Trophoblast cell (in vitro differentiated cells and primary cell): ENCODE data around the gene NADK.
A peak's percentile ranks its signal among the peaks of the same experiment; 100 is the strongest.

Experiments used
- DNase-seq, 2 donors: peaks; one replicate each; pipeline ENCODE4 v3.0.0-alpha.2; 2016
- H2AFZ ChIP-seq: 2 replicates; pipeline ENCODE4 v1.6.1; 2013; ENCODE audit warnings: low read length, moderate library complexity, mild to moderate bottlenecking; ENCODE audit not compliant: insufficient read depth, poor library complexity
- H2AK5ac ChIP-seq: 2 replicates; pipeline ENCODE4 v1.6.1; 2013; ENCODE audit warnings: mild to moderate bottlenecking, low read length
- H2BK120ac ChIP-seq: 2 replicates; pipeline ENCODE4 v1.6.1; 2013; ENCODE audit warnings: low read length, mild to moderate bottlenecking, moderate library complexity; ENCODE audit not compliant: insufficient read depth, poor library complexity
- H2BK12ac ChIP-seq: 2 replicates; pipeline ENCODE4 v1.6.1; 2013; ENCODE audit warnings: mild to moderate bottlenecking, low read length, moderate library complexity
- H2BK5ac ChIP-seq: 2 replicates; pipeline ENCODE4 v1.6.1; 2013; ENCODE audit warnings: low read length, low read depth, moderate library complexity, mild to moderate bottlenecking; ENCODE audit not compliant: poor library complexity
- H3K14ac ChIP-seq: 2 replicates; pipeline ENCODE4 v1.6.1; 2013; ENCODE audit warnings: mild to moderate bottlenecking, low read length
- H3K18ac ChIP-seq: 2 replicates; pipeline ENCODE4 v1.6.1; 2013; ENCODE audit warnings: mild to moderate bottlenecking, low read length
- H3K23ac ChIP-seq: 2 replicates; pipeline ENCODE4 v1.6.1; 2013; ENCODE audit warnings: low read length
- H3K27ac ChIP-seq: 2 replicates; pipeline ENCODE4 v1.5.1; 2013; ENCODE audit warnings: low read depth, mild to moderate bottlenecking, inconsistent platforms, low read length, moderate library complexity
- H3K27me3 ChIP-seq: 2 replicates; pipeline ENCODE4 v1.6.1; 2013; ENCODE audit warnings: inconsistent platforms, mild to moderate bottlenecking, low read length, moderate library complexity; ENCODE audit not compliant: insufficient read depth
- H3K36me3 ChIP-seq, 2 experiments: 1 replicate in 1 of 2; 2 replicates in 1 of 2; pipeline ENCODE4 v1.6.1; 2013; ENCODE audit warnings: low read length in 2 of 2, mild to moderate bottlenecking in 2 of 2, moderate library complexity in 1 of 2; ENCODE audit not compliant: insufficient read depth in 2 of 2, control insufficient read depth in 1 of 2
- H3K4ac ChIP-seq: 2 replicates; pipeline ENCODE4 v1.6.1; 2013; ENCODE audit warnings: low read depth, mild to moderate bottlenecking, low read length, moderate library complexity
- H3K4me1 ChIP-seq, 2 experiments: 1 replicate in 1 of 2; 2 replicates in 1 of 2; pipeline ENCODE4 v1.6.1; 2013; ENCODE audit warnings: low read length in 2 of 2, mild to moderate bottlenecking in 2 of 2, moderate library complexity in 1 of 2; ENCODE audit not compliant: insufficient read depth in 2 of 2, control insufficient read depth in 1 of 2
- H3K4me2 ChIP-seq: 2 replicates; pipeline ENCODE4 v1.6.1; 2013; ENCODE audit warnings: inconsistent platforms, mild to moderate bottlenecking, low read length, moderate library complexity
- H3K4me3 ChIP-seq: 2 replicates; pipeline ENCODE4 v1.5.1; 2013; ENCODE audit warnings: mild to moderate bottlenecking, low read depth, low read length, inconsistent platforms
- H3K79me1 ChIP-seq: one replicate; pipeline ENCODE4 v1.6.1; 2013; ENCODE audit warnings: low read length
- H3K79me2 ChIP-seq: 2 replicates; pipeline ENCODE4 v1.6.1; 2013; ENCODE audit warnings: low read length, mild to moderate bottlenecking; ENCODE audit not compliant: control insufficient read depth, insufficient read depth, poor library complexity
- H3K9ac ChIP-seq: 2 replicates; pipeline ENCODE4 v1.6.1; 2013; ENCODE audit warnings: mild to moderate bottlenecking, low read length
- H3K9me3 ChIP-seq: 2 replicates; pipeline ENCODE4 v1.6.1; 2013; ENCODE audit warnings: low read depth, mild to moderate bottlenecking, control low read depth, inconsistent platforms, low read length; ENCODE audit not compliant: insufficient read depth
- H4K12ac ChIP-seq: 2 replicates; pipeline ENCODE4 v1.6.1; 2013; ENCODE audit warnings: low read depth, mild to moderate bottlenecking, low read length, moderate library complexity
- H4K8ac ChIP-seq: 2 replicates; pipeline ENCODE4 v1.6.1; 2013; ENCODE audit warnings: low read depth, mild to moderate bottlenecking, low read length, moderate library complexity
- H4K91ac ChIP-seq: one replicate; pipeline ENCODE4 v1.6.1; 2013; ENCODE audit warnings: low read depth, mild to moderate bottlenecking, low read length, moderate library complexity
- WGBS: extraction: QIAGEN DNeasy Blood & Tissue Kit; methylation state at CpG from one replicate; pipeline ENCODE4 v1.1.7; 2013; ENCODE audit warnings: missing lambda C conversion rate; ENCODE audit not compliant: insufficient read length, insufficient coverage; ENCODE audit errors: extremely low coverage; 5-methylcytosine and 5-hydroxymethylcytosine counted together

NADK gene

GRCh38 chr1:1778663-1779319 lies 521 bp upstream of the NADK start:
- Histone ChIP-seq H3K9ac (peak overlapping the region; percentile 59), H3K79me2 (peaks cover 16% of the 10 kb centered on the region), H2BK12ac (no peak overlapping the region), H3K14ac (peak overlapping the region; percentile 65), H3K23ac (no peak overlapping the region), H3K4me1 (peaks cover 14 to 32% of the 10 kb centered on the region in 2 experiments), H2BK5ac (peak overlapping the region; percentile 55), H3K27me3 (no peaks in the 10 kb centered on the region), H2BK120ac (peak overlapping the region; percentile 37), H4K8ac (peak overlapping the region; percentile 30), H2AFZ (peak overlapping the region; percentile 72), H3K4ac (no peak overlapping the region), H3K4me3 (peak overlapping the region; percentile 99), H3K4me2 (peak overlapping the region; percentile 90), H2AK5ac (no peak overlapping the region), H3K36me3 (peaks cover 0 to 2% of the 10 kb centered on the region in 2 experiments), H3K79me1 (peaks cover 13% of the 10 kb centered on the region), H4K91ac (peak overlapping the region; percentile 84), H3K9me3 (no peaks in the 10 kb centered on the region), H3K18ac (peak overlapping the region; percentile 51), H4K12ac (peak overlapping the region; percentile 60), H3K27ac (peak overlapping the region; percentile 87)
- DNase-seq = peak; percentile 91 to 95
- no CpG with 5 or more reads among the region's 68 CpGs for WGBS

DNA sequence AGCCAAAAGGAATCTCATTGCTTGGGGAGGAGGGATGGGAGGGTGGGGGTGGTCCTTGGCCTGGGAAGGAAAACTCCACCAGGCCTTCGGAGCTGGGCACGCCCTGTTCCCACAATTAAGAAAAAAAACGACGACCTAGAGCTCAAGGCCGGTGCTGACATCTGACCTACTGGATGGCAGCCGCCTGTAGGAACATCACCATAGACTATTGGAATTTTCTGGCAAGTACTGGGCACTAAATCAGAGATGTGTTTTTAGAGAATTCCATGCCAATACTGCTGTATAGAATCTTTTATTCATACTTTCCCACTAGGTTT lies 729 bp downstream of the NADK start:
- peaks cover 18% of the 10 kb centered on the region for H3K79me2 ChIP-seq
- H3K79me1 ChIP-seq = peaks cover 13% of the 10 kb centered on the region
- peak overlapping the region; percentile 97 for H4K91ac ChIP-seq
- H2AK5ac ChIP-seq = peak overlapping the region; percentile 99
- peak overlapping the region; percentile 84 for H2BK5ac ChIP-seq
- no peak overlapping the region for H3K18ac ChIP-seq
- peak overlapping the region; percentile 90 for H3K4me2 ChIP-seq
- peak overlapping the region; percentile 99 for H3K4me3 ChIP-seq
- H3K4ac ChIP-seq = peak overlapping the region; percentile 97
- H3K4me1 ChIP-seq = peaks cover 14 to 26% of the 10 kb centered on the region in 2 experiments
- no CpG with 5 or more reads among the region's 6 CpGs for WGBS
- peak; percentile 35 to 37 for DNase-seq
- H2BK12ac ChIP-seq = no peak overlapping the region
- H3K9ac ChIP-seq = peak overlapping the region; percentile 99
- H4K12ac ChIP-seq = no peak overlapping the region
- H3K27ac ChIP-seq = peak overlapping the region; percentile 87
- no peak overlapping the region for H2AFZ ChIP-seq
- peaks cover 2 to 4% of the 10 kb centered on the region in 2 experiments for H3K36me3 ChIP-seq
- no peaks in the 10 kb centered on the region for H3K27me3 ChIP-seq
- peak overlapping the region; percentile 96 for H4K8ac ChIP-seq
- no peak overlapping the region for H3K23ac ChIP-seq
- H3K9me3 ChIP-seq = no peaks in the 10 kb centered on the region
- H3K14ac ChIP-seq = peak overlapping the region; percentile 100
- peak overlapping the region; percentile 93 for H2BK120ac ChIP-seq

- no peak for DNase-seq
- Histone ChIP-seq H3K9me3 (no peaks in the 10 kb centered on the region), H3K23ac (no peak overlapping the region), H4K8ac (no peak overlapping the region), H2AFZ (no peak overlapping the region), H3K4me3 (no peak overlapping the region), H3K9ac (peak overlapping the region; percentile 47), H3K4me2 (peak overlapping the region; percentile 90), H3K4ac (peak overlapping the region; percentile 90), H3K27ac (no peak overlapping the region), H4K12ac (no peak overlapping the region), H3K14ac (no peak overlapping the region), H3K27me3 (no peaks in the 10 kb centered on the region), H4K91ac (peak overlapping the region; percentile 41), H2BK5ac (no peak overlapping the region), H3K79me1 (peaks cover 13% of the 10 kb centered on the region), H3K79me2 (peaks cover 18% of the 10 kb centered on the region), H3K18ac (no peak overlapping the region), H3K4me1 (peaks cover 14 to 22% of the 10 kb centered on the region in 2 experiments), H3K36me3 (peaks cover 8 to 9% of the 10 kb centered on the region in 2 experiments), H2BK12ac (no peak overlapping the region), H2BK120ac (no peak overlapping the region), H2AK5ac (no peak overlapping the region)
- WGBS = no CpG with 5 or more reads among the region's 9 CpGs
These were observed 1.3 kb downstream of the NADK start for GRCh38 chr1:1776672-1777582.

GRCh38 chr1:1775327-1776226 lies 2.7 kb downstream of the NADK start:
- no peak overlapping the region for H4K91ac ChIP-seq
- no peaks in the 10 kb centered on the region for H3K27me3 ChIP-seq
- H3K4me2 ChIP-seq = no peak overlapping the region
- WGBS = no CpG with 5 or more reads among the region's 11 CpGs
- DNase-seq = no peak
- no peak overlapping the region for H3K9ac ChIP-seq
- no peak overlapping the region for H2BK12ac ChIP-seq
- H3K27ac ChIP-seq = no peak overlapping the region
- H3K36me3 ChIP-seq = peaks cover 10 to 11% of the 10 kb centered on the region in 2 experiments
- H3K4me3 ChIP-seq = no peak overlapping the region
- no peak overlapping the region for H3K14ac ChIP-seq
- no peak overlapping the region for H4K8ac ChIP-seq
- no peak overlapping the region for H3K18ac ChIP-seq
- no peak overlapping the region for H3K23ac ChIP-seq
- H3K4ac ChIP-seq = peak overlapping the region; percentile 51
- peaks cover 13% of the 10 kb centered on the region for H3K79me1 ChIP-seq
- peaks cover 2% of the 10 kb centered on the region for H3K9me3 ChIP-seq
- no peak overlapping the region for H4K12ac ChIP-seq
- no peak overlapping the region for H2BK120ac ChIP-seq
- H3K4me1 ChIP-seq = peaks cover 9 to 20% of the 10 kb centered on the region in 2 experiments
- no peak overlapping the region for H2AFZ ChIP-seq
- no peak overlapping the region for H2BK5ac ChIP-seq
- H3K79me2 ChIP-seq = peaks cover 18% of the 10 kb centered on the region
- H2AK5ac ChIP-seq = no peak overlapping the region
